Liver (tissue), 3 donors: ENCODE data around the gene ZFHX2.

ENCODE experiments used
- CTCF ChIP-seq: fragments of 150-350 bp; IDR thresholded peaks from 2 replicates; pipeline ENCODE4 v1.5.1; 2017; ENCODE audit warnings: improper control_type of control experiment, low read depth, low read length; ENCODE audit not compliant: missing input control
- EGR1 ChIP-seq, 2 donors: IDR thresholded peaks; 2 replicates each; pipeline ENCODE4 v1.6.1; 2016 to 2018; ENCODE audit warnings: antibody characterized with exemption in 2 of 2, low read depth in 2 of 2
- GABPA ChIP-seq, 2 donors: IDR thresholded peaks in 1 of 2; conservative IDR thresholded peaks in 1 of 2; 2 replicates each; pipeline ENCODE4 v1.6.1; 2016; ENCODE audit warnings: antibody characterized with exemption in 2 of 2, mild to moderate bottlenecking in 1 of 2, moderate library complexity in 1 of 2
- HNF4G ChIP-seq: IDR thresholded peaks from 2 replicates; pipeline ENCODE4 v1.6.1; 2016; ENCODE audit warnings: antibody characterized with exemption
- JUND ChIP-seq, 2 donors: IDR thresholded peaks; 2 replicates each; pipeline ENCODE4 v1.6.1; 2016; ENCODE audit warnings: antibody characterized with exemption in 2 of 2
- MAX ChIP-seq: IDR thresholded peaks from 2 replicates; pipeline ENCODE4 v1.6.1; 2016; ENCODE audit warnings: antibody characterized with exemption
- RAD21 ChIP-seq, 2 donors: IDR thresholded peaks; 2 replicates each; pipeline ENCODE4 v1.6.1; 2016; ENCODE audit warnings: antibody characterized with exemption in 2 of 2, mild to moderate bottlenecking in 2 of 2
- REST ChIP-seq: IDR thresholded peaks from 2 replicates; pipeline ENCODE4 v1.6.1; 2016; ENCODE audit warnings: antibody characterized with exemption, mild to moderate bottlenecking
- RXRA ChIP-seq, 2 donors: IDR thresholded peaks; 2 replicates each; pipeline ENCODE4 v1.6.1; 2017 to 2018; ENCODE audit warnings: antibody characterized with exemption in 2 of 2, mild to moderate bottlenecking in 1 of 2
- SP1 ChIP-seq: IDR thresholded peaks from 2 replicates; pipeline ENCODE4 v1.6.1; 2018; ENCODE audit warnings: antibody characterized with exemption, mild to moderate bottlenecking
- TAF1 ChIP-seq: conservative IDR thresholded peaks from 2 replicates; pipeline ENCODE4 v1.6.1; 2016; ENCODE audit warnings: antibody characterized with exemption, mild to moderate bottlenecking
- YY1 ChIP-seq: IDR thresholded peaks from 2 replicates; pipeline ENCODE4 v1.6.1; 2016; ENCODE audit warnings: antibody characterized with exemption, mild to moderate bottlenecking
- ZBTB33 ChIP-seq: IDR thresholded peaks from 2 replicates; pipeline ENCODE4 v1.6.1; 2016; ENCODE audit warnings: antibody characterized with exemption
- donor health status: healthy.
- donor health status: healthy.

GRCh38 chr14:23513005-23513817 lies 38.4 kb downstream of the ZFHX2 start:
- TF ChIP-seq JUND (IDR thresholded peaks at IDR 0.05): no peak
- no peak for TF ChIP-seq CTCF
- no peak for TF ChIP-seq RAD21 (IDR thresholded peaks at IDR 0.05)
- no peak for TF ChIP-seq GABPA (IDR thresholded peaks at IDR 0.05 in 1 of 2, conservative IDR thresholded peaks at IDR 0.05 in 1 of 2)
- TF ChIP-seq REST: no peak
- TF ChIP-seq YY1: no peak
- no peak for TF ChIP-seq ZBTB33
- TF ChIP-seq SP1: no peak
- no peak for TF ChIP-seq MAX
- no peak for TF ChIP-seq HNF4G
- no peak for TF ChIP-seq TAF1
- no peak for TF ChIP-seq RXRA (IDR thresholded peaks at IDR 0.05)
- no peak for TF ChIP-seq EGR1 (IDR thresholded peaks at IDR 0.05; ENCODE audit: low read depth in 2 of 2)
